NCI-H69 (cell line): ENCODE results near the gene CACUL1.
A peak's percentile ranks its signal among the peaks of the same experiment; 100 is the strongest.
"Not testable (repeated sequence)": the region's sequence is repeated elsewhere in the genome, so short reads cannot be mapped to it uniquely, and the experiment has no call there.

Source experiments
- DNase-seq: peaks from one replicate; lab custom pipeline; 2025; lab: John Stamatoyannopoulos, UW

Gene CACUL1

DNA sequence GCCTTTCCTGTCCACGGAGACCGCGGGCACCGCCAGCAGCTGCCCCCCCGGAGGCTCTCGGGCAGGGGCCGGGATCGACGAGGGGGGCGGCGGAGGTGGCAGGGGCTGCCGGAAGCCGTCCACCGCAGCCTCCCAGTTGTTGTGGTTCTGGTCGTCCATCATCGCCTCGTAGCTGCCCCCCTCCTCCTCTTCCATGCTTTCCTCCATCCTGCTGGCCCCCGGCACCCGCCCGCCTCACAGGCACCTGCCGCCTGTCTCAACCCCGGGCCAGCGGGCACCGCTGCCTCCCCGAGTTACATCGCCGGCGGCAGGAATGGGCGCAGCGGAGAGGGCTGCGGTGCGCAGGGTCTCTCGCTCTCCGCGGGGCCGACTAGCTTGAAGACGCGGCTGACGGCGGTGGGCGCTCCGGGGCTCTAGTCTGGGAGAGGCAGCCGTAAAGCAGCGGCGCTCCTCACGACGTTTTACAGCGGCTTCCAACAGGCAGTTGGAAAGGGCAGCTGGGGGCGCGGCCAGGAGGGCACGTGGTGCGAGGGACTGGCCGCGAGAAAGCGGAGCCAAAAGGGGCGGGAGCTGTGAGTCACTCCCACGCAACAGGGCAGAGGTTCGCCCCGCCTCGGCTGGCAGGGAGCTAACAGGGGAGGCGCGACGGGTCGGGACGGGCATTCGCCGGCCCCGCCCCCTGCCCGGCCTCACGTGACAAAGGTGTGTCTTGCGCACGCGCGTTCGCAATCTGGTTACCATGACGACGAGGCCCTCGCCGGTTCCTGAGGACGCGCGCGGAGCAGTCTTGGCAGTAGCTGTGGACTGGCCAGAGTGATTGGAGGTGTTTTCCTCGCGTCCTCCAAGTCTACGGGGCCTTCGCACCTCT is at the start of gene CACUL1:
Gene CACUL1, minus strand, starts transcription at position 415 of the 868 bp plus-strand sequence. Its CDS starts 208 bp downstream, at position 207.
- peak; percentile 99 for DNase-seq

DNA sequence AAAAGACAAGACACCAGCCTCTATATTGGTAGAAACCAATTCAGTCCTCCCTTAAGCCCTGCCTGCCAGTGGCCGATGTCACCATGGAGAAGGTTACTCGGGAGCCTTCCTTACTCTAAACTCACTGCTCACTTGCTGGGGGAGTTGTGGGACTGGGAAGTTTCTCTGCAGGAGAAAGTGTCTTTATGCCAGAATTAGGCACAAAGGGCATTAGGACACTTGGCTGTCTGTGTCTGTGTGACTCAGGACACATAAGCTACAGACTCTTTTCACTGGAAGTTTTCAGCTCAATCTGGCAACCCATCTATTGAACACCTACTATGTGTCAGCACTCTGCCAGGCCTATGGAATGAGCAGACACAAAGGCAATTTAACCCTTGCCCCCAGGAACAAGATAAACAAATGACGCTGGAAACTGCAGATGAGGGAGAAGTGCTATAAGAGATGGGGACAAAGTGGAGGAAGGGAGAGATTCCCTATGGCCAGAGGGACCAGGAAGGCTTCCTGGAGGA is 49.5 kb upstream of the CACUL1 start:
- no peak for DNase-seq

DNA sequence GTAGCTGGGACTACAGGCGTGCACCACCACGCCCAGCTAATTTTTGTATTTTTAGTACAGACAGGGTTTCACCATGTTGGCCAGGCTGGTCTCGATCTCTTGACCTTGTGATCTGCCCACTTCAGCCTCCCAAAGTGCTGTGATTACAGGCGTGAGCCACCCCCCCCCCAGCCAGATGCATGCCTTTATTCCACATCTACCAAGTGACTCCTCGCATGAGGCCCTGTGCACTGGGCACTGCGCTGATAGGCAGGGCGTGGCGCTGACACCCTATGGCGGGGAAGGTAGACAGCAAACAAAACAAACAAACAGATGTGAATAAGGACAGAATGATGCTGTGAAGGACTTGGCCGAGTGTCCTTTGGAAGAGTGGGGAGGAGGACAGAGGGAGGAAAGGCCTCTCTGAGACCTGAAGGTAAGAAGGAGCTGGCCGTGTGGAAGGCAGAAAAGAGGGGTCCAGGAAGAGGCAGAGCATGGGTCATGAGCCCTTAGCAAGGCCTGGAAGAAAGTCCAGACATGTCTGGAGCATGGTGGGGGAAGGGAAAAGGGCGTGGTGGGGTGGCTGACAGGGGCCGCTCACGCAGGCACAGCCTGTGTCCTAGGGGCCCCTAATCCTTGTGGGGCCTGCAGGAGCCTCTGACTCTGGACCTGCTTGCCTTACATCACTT is 47.5 kb upstream of the CACUL1 start:
- no peak for DNase-seq

DNA sequence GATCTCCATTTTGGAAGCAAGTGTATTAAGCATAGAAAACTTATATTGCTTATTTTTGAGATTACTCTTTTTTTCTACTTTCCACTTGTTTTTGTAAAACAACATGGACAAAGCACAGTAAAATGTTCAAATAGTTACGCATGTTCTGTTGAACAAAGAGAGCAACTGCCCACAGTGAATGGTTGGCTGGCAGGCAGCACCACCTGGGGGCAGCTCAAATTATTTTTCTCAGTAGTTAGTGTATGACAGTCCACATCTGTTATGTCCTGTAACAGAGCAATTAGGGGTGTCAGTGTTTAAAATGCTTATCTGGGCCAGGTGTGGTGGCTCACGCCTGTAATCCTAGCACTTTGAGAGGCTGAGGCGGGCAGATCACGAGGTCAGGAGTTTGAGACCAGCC is 46.1 kb upstream of the CACUL1 start:
- peak; percentile 56 for DNase-seq

DNA sequence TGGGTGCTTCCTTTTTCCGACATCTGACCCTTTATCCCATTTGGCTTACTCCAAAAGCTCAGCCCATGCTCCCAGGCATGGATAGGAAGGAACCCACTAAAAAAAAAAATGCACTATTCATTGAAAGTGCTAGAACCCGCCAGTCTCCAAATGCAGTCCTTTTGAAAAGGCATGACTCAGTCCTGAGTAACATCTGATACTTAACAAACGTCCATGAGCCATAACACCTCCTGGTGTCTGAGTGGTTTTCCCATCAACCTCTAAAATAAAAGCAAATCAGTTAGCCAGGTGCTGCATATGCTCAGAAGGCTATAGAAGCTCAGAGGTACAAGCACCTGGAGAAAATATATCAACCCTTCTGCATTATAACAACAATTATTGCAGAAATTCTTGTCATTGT is 45.0 kb upstream of the CACUL1 start:
- DNase-seq: peak; percentile 47

DNA sequence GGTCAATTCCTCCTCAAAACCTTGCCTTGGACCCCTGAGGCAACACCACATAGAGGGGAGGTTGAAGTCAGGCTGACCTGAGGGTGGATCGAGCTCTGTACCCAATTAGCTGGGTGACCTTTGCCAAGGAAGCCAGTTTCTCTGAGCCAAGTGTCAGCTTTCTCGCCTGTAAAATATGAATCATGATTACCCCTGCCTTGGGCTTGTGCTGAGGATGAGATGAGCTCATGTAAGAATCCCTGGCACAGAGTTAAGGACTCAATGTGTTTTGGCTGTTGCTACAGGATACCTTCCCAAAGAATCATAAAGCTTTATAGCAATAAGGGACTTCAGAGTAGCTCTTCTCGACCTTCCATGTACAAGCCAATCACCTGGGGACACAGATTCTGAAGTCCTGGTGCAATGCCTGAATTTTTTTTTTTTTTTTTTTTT is 43.5 kb upstream of the CACUL1 start:
- no peak for DNase-seq

DNA sequence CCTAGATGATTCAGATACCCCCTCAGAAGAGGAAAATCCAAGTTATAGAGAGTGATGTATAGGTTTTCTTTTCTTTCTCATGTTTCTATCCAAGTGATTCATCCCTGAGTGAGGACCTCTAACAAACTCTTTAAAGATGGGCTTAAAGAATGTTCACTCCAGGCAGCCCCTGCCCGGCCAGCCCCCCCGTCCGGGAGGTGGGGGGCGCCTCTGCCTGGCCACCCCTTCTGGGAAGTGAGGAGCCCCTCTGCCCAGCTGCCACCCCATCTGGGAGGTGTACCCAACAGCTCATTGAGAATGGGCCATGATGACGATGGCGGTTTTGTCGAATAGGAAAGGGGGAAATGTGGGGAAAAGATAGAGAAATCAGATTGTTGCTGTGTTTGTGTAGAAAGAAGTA is 40.2 kb upstream of the CACUL1 start:
- not testable (repeated sequence) for DNase-seq

DNA sequence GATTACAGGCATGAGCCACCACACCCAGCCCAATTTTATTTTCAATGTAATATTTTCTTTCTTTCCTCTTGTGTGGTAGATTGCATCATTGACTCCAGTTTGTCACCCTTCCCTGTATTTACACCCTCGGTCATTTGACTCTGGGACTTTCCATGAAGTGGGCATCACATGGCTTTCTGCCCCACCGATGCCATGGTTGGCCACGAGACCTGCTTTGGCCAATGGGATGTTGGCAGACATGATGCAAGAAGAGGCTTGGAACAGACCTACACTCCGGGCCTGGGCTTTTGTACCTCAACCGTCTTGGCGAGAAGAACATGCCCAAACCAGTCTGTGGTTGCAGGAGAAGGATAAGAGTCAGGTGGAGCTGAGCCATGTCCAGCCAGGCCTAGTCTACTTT is 38.8 kb upstream of the CACUL1 start:
- no peak for DNase-seq

DNA sequence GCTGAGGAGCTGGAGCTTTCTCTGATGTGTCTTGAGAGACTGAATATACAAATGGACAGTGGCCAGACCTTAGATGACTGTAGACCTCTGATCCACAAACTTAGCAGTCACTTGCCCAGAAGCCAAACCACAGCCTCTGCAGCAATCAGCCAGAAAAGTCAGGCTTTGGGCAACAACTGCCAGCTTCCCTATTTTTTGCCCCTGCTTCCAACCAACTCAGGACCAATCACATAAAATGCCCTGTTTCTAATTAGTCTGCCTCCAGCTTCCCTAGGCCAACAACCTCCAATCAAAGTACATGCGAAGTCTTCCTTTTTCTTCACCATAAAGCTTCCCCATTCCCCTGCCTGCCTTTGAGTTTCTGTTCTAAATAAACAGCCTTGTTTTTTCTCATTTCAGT is 37.8 kb upstream of the CACUL1 start:
- DNase-seq: no peak

DNA sequence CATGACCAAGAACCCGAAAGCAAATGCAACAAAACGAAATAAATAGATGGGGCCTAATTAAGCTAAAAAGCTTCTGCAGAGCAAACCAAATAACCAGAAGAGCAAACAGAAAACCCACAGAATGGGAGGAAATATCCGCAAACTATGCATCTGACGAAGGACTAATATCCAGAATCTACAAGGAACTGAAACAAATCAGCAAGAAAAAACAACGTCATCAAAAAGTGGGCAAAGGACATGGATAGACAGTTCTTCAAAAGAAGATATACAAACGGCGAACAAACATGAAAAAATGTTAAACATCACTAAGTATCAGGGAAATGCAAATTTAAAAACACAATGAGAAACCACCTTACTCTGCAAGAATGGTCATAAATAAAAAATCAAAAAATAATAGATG is 35.3 kb upstream of the CACUL1 start:
- DNase-seq: no peak

DNA sequence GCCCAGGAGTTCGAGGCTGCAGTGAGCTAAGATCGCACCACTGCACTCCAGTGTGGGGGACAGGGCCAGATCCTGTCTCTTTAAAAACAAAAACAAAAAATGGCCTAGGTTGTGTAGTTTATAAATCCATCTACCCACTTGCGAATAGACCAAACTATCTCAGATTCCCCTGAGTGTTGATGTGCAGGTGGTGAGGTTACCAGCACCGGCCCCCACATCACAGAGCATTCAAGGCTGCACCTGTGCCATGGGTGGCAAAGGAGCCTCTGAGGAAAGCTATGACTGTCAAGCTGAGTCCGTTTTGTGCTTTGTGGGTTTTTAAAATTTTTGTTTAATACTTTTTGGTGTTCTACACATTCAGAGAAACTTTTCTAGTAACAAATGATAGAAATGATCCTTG is 30.8 kb upstream of the CACUL1 start:
- no peak for DNase-seq

DNA sequence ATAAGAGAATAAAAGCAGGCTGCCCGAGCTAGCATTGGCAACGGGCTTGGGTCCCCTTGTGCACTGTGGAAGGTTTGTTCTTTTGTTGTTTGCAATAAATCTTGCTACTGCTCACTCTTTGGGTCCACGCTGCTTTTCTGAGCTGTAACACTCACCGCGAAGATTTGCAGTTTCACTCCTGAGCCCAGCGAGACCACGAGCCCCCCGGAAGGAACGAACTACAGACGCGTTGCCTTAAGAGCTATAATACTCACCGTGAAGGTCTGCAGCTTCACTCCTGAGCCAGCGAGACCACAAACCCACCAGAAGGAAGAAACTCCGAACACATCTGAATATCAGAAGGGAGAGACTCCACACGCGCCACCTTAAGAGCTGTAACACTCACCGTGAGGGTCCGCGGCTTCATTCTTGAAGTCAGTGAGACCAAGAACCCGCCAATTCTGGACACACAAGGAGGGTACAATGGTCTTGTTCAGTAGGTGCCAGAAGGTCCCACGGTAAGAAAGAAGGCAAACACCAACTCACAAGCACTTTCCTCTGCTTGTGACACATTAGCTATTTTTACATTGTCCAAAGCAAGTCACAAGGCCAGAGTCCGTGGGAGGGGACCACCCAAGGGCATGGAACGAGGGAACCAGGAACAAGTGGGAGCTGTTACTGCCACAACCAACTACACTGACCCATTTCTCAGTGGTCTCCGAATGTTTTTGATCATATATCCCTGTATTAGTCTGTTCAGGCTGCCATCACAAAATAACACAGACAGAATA is 29.2 kb upstream of the CACUL1 start:
- no peak for DNase-seq

DNA sequence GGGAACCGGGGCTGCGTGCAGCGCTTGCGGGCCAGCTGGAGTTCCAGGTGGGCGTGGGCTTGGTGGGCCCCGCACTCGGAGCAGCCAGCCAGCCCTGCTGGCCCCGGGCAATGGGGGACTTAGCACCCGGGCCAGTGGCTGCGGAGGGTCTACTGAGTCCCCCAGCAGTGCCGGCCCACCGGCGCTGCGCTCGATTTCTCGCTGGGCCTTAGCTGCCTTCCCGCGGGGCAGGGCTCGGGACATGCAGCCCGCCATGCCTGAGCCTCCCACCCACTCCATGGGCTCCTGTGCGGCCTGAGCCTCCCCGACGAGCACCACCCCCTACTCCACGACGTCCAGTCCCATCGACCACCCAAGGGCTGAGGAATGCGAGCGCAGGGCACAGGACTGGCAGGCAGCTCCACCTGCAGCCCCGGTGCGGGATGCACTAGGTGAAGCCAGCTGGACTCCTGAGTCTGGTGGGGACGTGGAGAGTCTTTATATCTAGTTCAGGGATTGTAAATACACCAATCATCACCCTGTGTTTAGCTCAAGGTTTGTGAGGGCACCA is 28.2 kb upstream of the CACUL1 start:
- not testable (repeated sequence) for DNase-seq

DNA sequence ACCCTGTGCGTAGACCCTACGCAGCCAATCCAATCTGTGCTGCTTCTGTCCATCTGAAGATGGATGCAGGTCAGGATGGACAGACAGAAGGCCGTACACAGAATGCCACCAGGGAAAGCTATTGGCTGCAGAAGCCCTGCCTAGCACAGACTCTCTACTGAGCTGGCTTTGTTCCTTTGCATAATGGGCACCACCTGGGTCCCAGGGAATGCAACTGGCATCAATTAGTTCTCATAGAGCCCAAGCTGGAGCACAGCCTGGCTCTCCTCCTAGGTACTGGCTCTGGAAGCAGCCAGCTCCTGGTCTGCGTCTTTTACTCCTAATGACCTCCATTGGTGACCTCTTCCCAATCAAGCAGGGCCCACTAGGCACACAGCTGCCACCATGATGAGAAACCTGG is 26.8 kb upstream of the CACUL1 start:
- no peak for DNase-seq

DNA sequence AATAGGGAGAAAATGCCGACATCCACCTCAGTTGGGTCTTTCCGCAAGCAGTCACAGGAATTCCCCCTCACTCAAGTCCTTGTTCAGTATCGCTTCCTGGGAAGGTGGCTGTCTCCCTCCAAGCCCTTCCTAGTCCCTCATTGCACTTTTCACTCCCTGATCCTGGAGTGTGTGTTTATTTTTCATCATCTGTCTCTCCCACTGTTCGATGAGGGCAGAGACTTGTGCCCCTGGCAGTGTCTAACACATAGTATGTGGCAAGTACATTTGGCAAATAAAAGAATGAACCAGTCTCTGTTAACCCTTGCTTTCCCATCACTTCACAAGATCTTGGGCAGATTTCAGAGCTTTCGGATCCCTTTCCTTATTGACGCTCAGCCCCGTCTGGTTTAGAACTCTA is 24.0 kb upstream of the CACUL1 start:
- DNase-seq: no peak

DNA sequence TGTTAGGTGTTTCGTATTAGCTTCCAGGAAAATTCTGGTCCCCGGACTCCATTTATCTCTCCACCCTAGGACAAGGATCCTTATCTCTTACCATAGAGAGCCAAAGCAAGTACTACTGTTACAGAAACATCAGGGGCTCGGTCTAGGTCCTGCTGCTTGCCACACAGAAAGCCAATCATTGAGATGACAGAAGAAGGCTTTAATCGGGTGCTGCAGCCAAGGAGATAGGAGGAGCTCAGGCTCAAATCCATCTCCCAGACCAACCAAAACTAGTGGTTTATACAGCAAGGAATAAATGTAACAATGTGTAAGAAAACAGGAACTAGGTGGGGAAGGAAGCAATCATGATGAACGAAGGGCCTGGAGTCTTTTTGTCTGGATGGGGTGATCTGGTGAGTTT is 22.2 kb upstream of the CACUL1 start:
- DNase-seq: no peak

DNA sequence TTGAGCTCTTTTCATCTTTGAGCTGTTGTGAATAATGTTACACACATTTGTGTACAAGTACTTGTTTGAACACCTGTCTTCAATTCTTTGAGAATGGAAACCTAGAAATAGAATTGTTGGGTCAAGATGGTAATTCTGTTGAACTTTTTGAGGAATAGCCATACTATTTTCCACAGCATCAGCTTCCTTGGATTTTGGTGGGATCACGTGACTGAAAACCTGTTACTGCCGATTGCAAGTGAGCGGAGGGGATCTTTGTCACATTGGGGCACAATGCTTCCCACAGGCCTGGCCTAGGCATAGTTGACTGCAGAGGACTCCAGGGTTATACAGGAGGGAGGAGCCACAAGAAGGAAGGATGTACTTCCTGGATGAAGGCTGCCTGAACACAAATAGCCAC is 21.3 kb upstream of the CACUL1 start:
- no peak for DNase-seq

DNA sequence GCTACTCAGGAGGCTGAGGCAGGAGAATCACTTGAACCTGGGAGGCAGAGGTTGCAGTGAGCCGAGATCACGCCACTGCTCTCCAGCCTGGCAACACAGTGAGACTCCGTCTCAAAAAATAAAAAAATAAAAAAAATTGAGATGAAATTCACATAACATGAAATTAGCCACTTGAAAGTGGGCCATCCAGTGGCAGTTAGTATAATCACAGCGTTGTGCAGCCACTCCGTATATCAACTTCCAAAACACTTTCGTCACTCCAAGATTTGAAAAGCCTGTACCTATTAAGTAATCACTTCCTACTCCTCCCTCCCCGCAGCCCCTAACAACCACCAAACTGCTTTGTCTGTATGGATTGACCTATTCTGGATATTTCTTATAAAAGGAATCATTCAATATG is 20.7 kb upstream of the CACUL1 start:
- DNase-seq: no peak

DNA sequence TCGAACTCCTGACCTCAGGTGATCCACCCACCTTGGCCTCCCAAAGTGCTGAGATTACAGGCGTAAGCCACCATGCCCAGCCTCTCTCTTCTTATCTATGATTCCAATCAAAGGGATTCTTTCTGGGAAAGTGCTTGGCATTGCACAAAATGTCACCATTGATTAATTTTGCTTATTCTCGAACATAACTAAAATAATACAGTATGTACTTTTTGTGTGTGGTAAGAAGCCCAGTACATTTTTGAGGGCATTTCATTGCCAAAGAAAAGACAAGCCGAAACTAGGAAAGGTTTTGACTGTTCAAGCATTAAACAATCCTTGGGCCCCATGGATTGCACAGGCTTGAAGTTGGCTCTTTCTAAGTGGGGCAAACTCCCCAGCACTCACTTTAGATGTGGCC is 18.3 kb upstream of the CACUL1 start:
- DNase-seq: no peak

DNA sequence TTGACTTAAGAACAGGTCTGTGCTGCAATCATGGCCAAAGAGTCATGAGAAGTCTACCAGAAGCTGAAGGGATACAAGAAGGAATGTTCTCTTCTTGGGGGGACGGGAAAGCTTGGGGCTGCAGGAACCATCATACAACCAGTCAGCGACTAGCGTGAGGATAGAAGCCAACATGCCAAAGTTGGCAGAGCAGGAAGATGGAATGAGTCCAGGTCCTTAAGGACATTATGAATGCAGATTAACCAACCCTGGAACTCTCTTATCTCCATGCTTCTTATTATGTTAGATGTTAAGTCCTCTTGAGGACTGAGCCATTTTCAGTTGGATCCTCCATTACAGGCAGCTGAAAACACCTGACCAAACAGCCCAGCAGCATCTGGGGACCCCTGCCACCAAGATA is 17.2 kb upstream of the CACUL1 start:
- DNase-seq: no peak

DNA sequence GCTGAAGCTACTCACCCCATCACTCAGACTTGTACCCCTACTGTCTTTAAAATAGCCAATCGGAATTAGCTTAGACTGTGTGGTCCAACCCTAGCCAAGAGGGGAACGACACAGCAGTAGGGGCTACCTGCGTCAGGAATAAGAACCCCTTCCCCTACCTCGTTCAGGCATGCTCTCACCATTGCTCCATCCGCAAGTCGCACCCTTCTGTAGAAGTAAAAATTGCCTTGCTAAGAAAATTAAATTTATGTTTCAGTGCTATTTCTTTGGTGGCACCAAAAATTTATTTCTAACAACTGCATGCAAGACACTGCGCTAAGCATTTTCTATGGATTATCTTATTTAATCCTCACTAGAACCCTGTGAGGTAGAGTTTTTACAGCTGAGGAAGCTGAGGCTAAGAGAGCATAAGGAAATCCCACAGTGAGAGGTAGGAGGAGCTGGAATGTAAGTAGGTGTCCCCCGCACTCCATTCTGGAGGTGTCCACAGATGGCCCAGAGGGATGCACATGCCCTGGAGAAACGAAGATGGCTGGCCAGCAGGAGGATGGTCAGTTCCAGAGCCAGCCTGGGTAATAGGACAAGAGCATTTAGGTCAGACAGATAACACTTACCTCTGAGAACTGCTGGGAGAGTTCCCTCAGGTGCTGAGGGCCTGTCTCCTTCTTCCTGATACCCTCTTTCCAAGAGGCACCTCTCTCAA is 15.3 kb upstream of the CACUL1 start:
- DNase-seq: no peak
